ENCODE measurements around the gene TBC1D1.

Gene TBC1D1

DNA sequence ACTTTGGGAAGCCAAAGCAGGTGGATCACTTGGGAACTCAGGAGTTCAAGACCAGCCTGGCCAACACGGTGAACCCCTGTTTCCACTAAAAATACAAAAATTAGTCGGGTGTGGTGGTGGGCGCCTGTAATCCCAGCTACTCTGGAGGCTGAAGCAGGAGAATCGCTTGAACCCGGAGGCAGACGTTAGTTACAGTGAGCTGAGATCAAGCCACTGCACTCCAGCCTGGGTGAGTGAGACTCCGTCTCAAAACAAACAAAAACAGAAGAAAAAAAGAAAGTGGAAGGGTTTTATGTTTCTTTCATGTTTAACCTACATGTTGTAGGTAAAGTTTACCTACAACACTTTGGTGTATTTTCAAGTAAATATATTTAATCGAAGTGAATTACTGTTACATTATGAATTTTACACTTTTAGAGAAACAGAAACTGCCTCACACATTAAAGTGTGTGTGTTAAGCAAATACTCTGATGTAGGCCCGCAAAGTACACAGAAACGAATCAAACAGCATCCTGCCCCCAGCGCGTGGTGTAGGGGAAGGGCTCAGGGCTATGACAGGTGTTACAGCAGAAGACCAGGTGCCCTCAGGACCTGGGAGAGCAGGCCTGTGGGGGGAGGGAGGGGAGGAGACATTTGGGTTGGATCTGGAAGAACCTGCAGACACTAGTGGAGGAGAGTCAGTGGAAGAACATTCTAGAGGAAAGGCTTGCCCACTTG lies 108.3 kb downstream of the TBC1D1 start:
- Histone ChIP-seq H3K4me3 (ENCODE audit: low read length in 2 of 2) (no peak overlapping the region), H3K23ac (ENCODE audit: low read depth, low read length, poor library complexity) (no peak overlapping the region), H2AFZ (ENCODE audit: low read length) (no peak overlapping the region), H3K9ac (ENCODE audit: low read depth, low read length, poor library complexity) (no peak overlapping the region), H4K8ac (ENCODE audit: low read depth, low read length) (no peak overlapping the region), H3K27me3 (ENCODE audit: control insufficient read depth in 3 of 3, insufficient read depth in 3 of 3, low read depth in 1 of 3, low read length in 3 of 3) (no peaks in the 10 kb centered on the region), H2BK120ac (ENCODE audit: low read depth, low read length) (no peak overlapping the region), H3K27ac (replicated peaks; ENCODE audit: low read length) (no peak overlapping the region), H2AK5ac (ENCODE audit: low read depth, low read length) (no peak overlapping the region), H3K9me3 (replicated peaks in 1 of 2; ENCODE audit: control insufficient read depth in 2 of 2, insufficient read depth in 1 of 2, low read depth in 1 of 2, low read length in 2 of 2) (no peaks in the 10 kb centered on the region), H3K36me3 (replicated peaks in 1 of 2; ENCODE audit: control insufficient read depth in 2 of 2, insufficient read depth in 2 of 2, low read length in 2 of 2) (no peaks in the 10 kb centered on the region), H3K4ac (ENCODE audit: low read length) (no peak overlapping the region), H3K14ac (ENCODE audit: low read length) (no peak overlapping the region), H2BK5ac (ENCODE audit: low read length) (no peak overlapping the region), H2BK12ac (ENCODE audit: low read length) (no peak overlapping the region), H3K4me2 (ENCODE audit: insufficient read depth, low read length, poor library complexity, severe bottlenecking) (no peak overlapping the region), H3K79me1 (ENCODE audit: low read depth, low read length) (peaks cover 3% of the 10 kb centered on the region), H4K91ac (ENCODE audit: low read depth, low read length, poor library complexity) (no peak overlapping the region), H2BK15ac (ENCODE audit: low read length) (no peak overlapping the region), H3K18ac (ENCODE audit: low read length) (no peak overlapping the region), H3K4me1 (ENCODE audit: control insufficient read depth in 2 of 2, insufficient read depth in 1 of 2, low read depth in 1 of 2, low read length in 2 of 2) (peaks cover 4 to 22% of the 10 kb centered on the region in 2 donors)
- WGBS, 2 donors (ENCODE audit: extremely low coverage in 2 of 2, insufficient read length in 2 of 2, insufficient replicate concordance in 1 of 2) = no CpG with 5 or more reads among the region's 12 CpGs
- no peak for DNase-seq (ENCODE audit: low spot score)

DNA sequence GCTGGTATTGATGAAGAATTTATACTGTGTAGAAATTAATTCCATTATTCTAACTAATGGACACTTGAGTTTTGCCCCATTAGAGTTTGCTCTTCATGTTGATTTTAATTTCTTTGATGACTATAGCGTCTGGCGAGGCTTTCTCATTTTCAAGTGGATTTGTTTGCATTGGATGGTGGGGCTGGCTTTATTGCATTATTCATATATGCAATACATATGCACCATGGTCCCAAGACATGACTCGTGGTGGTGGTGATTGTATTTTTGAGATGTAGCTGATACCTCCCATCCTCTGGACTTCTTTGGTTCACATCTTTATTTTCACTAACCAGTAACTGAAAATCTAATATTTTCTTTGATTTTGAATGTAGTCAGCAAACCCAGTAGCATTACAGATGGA lies 109.1 kb downstream of the TBC1D1 start:
- no peak overlapping the region for H2BK12ac ChIP-seq (ENCODE audit: low read length)

DNA sequence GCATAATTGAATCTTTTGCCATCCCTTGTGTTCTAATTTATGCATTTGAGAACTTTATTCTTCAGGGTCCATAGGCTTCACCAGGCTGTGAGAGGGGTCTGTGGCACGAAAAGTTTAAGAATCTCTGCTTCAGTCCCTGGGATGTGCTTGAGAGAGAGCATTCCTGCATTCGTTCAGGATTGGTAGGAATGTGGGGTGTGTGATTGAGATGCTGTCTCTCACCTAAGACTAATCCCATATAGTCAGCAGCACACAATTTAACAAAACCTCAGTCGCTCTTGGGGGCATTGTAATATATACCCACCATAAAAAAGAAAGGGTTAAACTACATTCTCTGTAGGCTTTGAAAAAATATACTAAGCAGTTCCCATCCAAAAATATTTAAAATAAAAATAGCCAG lies 111.0 kb downstream of the TBC1D1 start:
- no peak overlapping the region for H4K8ac ChIP-seq (ENCODE audit: low read depth, low read length)
- peaks cover 3% of the 10 kb centered on the region for H3K79me1 ChIP-seq (ENCODE audit: low read depth, low read length)
- H3K27me3 ChIP-seq (ENCODE audit: control insufficient read depth in 3 of 3, insufficient read depth in 3 of 3, low read depth in 1 of 3, low read length in 3 of 3) = no peaks in the 10 kb centered on the region
- H3K4me2 ChIP-seq (ENCODE audit: insufficient read depth, low read length, poor library complexity, severe bottlenecking) = no peak overlapping the region
- H3K14ac ChIP-seq (ENCODE audit: low read length) = no peak overlapping the region
- no peak overlapping the region for H3K4me3 ChIP-seq (ENCODE audit: low read length in 2 of 2)
- H3K36me3 ChIP-seq (replicated peaks in 1 of 2; ENCODE audit: control insufficient read depth in 2 of 2, insufficient read depth in 2 of 2, low read length in 2 of 2) = no peaks in the 10 kb centered on the region
- H3K23ac ChIP-seq (ENCODE audit: low read depth, low read length, poor library complexity) = no peak overlapping the region
- no peak overlapping the region for H3K18ac ChIP-seq (ENCODE audit: low read length)
- DNase-seq (ENCODE audit: low spot score) = no peak
- H3K4me1 ChIP-seq (ENCODE audit: control insufficient read depth in 2 of 2, insufficient read depth in 1 of 2, low read depth in 1 of 2, low read length in 2 of 2) = peaks cover 5 to 16% of the 10 kb centered on the region in 2 donors
- no peak overlapping the region for H3K27ac ChIP-seq (replicated peaks; ENCODE audit: low read length)
- no peak overlapping the region for H3K9ac ChIP-seq (ENCODE audit: low read depth, low read length, poor library complexity)
- H2BK12ac ChIP-seq (ENCODE audit: low read length) = no peak overlapping the region
- no peak overlapping the region for H3K4ac ChIP-seq (ENCODE audit: low read length)
- H2BK15ac ChIP-seq (ENCODE audit: low read length) = no peak overlapping the region
- no peak overlapping the region for H2AK5ac ChIP-seq (ENCODE audit: low read depth, low read length)
- WGBS, 2 donors (ENCODE audit: extremely low coverage in 2 of 2, insufficient read length in 2 of 2, insufficient replicate concordance in 1 of 2) = no CpG with 5 or more reads among the region's 3 CpGs
- H2BK5ac ChIP-seq (ENCODE audit: low read length) = no peak overlapping the region
- H3K9me3 ChIP-seq (replicated peaks in 1 of 2; ENCODE audit: control insufficient read depth in 2 of 2, insufficient read depth in 1 of 2, low read depth in 1 of 2, low read length in 2 of 2) = no peaks in the 10 kb centered on the region
- no peak overlapping the region for H2AFZ ChIP-seq (ENCODE audit: low read length)
- H4K91ac ChIP-seq (ENCODE audit: low read depth, low read length, poor library complexity) = no peak overlapping the region
- H2BK120ac ChIP-seq (ENCODE audit: low read depth, low read length) = no peak overlapping the region

More for the DNA sequence above, 109.1 kb downstream of the TBC1D1 start:
- Histone ChIP-seq H4K8ac (ENCODE audit: low read depth, low read length) (no peak overlapping the region), H3K27me3 (ENCODE audit: control insufficient read depth in 3 of 3, insufficient read depth in 3 of 3, low read depth in 1 of 3, low read length in 3 of 3) (no peaks in the 10 kb centered on the region), H2BK15ac (ENCODE audit: low read length) (no peak overlapping the region), H3K23ac (ENCODE audit: low read depth, low read length, poor library complexity) (no peak overlapping the region), H3K4ac (ENCODE audit: low read length) (no peak overlapping the region), H2AFZ (ENCODE audit: low read length) (no peak overlapping the region), H3K79me1 (ENCODE audit: low read depth, low read length) (peaks cover 3% of the 10 kb centered on the region), H3K18ac (ENCODE audit: low read length) (no peak overlapping the region), H2AK5ac (ENCODE audit: low read depth, low read length) (no peak overlapping the region), H3K9me3 (replicated peaks in 1 of 2; ENCODE audit: control insufficient read depth in 2 of 2, insufficient read depth in 1 of 2, low read depth in 1 of 2, low read length in 2 of 2) (no peaks in the 10 kb centered on the region), H2BK5ac (ENCODE audit: low read length) (no peak overlapping the region), H2BK120ac (ENCODE audit: low read depth, low read length) (no peak overlapping the region), H3K4me3 (ENCODE audit: low read length in 2 of 2) (no peak overlapping the region), H3K4me2 (ENCODE audit: insufficient read depth, low read length, poor library complexity, severe bottlenecking) (no peak overlapping the region), H3K27ac (replicated peaks; ENCODE audit: low read length) (no peak overlapping the region), H3K9ac (ENCODE audit: low read depth, low read length, poor library complexity) (no peak overlapping the region), H3K14ac (ENCODE audit: low read length) (no peak overlapping the region), H3K36me3 (replicated peaks in 1 of 2; ENCODE audit: control insufficient read depth in 2 of 2, insufficient read depth in 2 of 2, low read length in 2 of 2) (no peaks in the 10 kb centered on the region), H3K4me1 (ENCODE audit: control insufficient read depth in 2 of 2, insufficient read depth in 1 of 2, low read depth in 1 of 2, low read length in 2 of 2) (peaks cover 2 to 18% of the 10 kb centered on the region in 2 donors), H4K91ac (ENCODE audit: low read depth, low read length, poor library complexity) (no peak overlapping the region)
- DNase-seq (ENCODE audit: low spot score) = no peak
- no CpG with 5 or more reads among the region's 3 CpGs for WGBS, 2 donors (ENCODE audit: extremely low coverage in 2 of 2, insufficient read length in 2 of 2, insufficient replicate concordance in 1 of 2)

DNA sequence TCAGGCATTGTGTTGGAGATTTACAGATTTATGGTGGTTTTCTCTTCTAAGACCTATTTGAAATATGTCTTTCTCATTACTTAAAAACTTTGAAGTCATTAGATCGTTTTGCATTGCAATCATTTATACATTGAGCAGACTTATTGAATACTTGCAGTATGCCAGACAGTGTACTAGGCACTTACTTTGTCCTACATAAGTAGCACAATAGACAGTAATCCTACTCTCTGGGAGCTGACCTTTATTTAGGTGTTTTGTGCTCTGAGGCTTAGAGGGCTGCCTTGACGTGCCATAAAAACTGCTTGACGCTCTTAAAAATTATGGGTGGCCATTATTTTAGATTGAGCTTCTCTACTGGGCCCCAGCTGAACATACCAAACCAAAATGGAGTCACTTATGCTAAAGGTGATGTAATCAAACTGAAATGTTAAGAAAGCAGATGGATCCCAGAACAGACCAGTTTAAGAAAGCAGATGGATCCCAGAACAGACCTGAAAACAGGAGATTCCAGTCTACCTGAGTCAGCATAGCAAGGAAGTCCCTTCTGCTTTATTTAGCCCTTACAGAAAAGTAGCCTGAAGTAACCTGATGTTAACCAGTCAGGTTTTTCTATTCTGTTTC lies 111.7 kb downstream of the TBC1D1 start:
- Histone ChIP-seq H3K9me3 (replicated peaks in 1 of 2; ENCODE audit: control insufficient read depth in 2 of 2, insufficient read depth in 1 of 2, low read depth in 1 of 2, low read length in 2 of 2) (no peaks in the 10 kb centered on the region), H3K4me3 (ENCODE audit: low read length in 2 of 2) (no peak overlapping the region), H3K27me3 (ENCODE audit: control insufficient read depth in 3 of 3, insufficient read depth in 3 of 3, low read depth in 1 of 3, low read length in 3 of 3) (no peaks in the 10 kb centered on the region), H4K8ac (ENCODE audit: low read depth, low read length) (no peak overlapping the region), H2BK12ac (ENCODE audit: low read length) (no peak overlapping the region), H3K9ac (ENCODE audit: low read depth, low read length, poor library complexity) (no peak overlapping the region), H3K4me1 (ENCODE audit: control insufficient read depth in 2 of 2, insufficient read depth in 1 of 2, low read depth in 1 of 2, low read length in 2 of 2) (peaks cover 5 to 17% of the 10 kb centered on the region in 2 donors), H3K23ac (ENCODE audit: low read depth, low read length, poor library complexity) (no peak overlapping the region), H3K79me1 (ENCODE audit: low read depth, low read length) (peaks cover 3% of the 10 kb centered on the region), H2AK5ac (ENCODE audit: low read depth, low read length) (no peak overlapping the region), H3K4ac (ENCODE audit: low read length) (no peak overlapping the region), H2BK120ac (ENCODE audit: low read depth, low read length) (no peak overlapping the region), H3K18ac (ENCODE audit: low read length) (no peak overlapping the region), H3K27ac (replicated peaks; ENCODE audit: low read length) (no peak overlapping the region), H2BK15ac (ENCODE audit: low read length) (no peak overlapping the region), H3K36me3 (replicated peaks in 1 of 2; ENCODE audit: control insufficient read depth in 2 of 2, insufficient read depth in 2 of 2, low read length in 2 of 2) (no peaks in the 10 kb centered on the region), H2AFZ (ENCODE audit: low read length) (no peak overlapping the region), H2BK5ac (ENCODE audit: low read length) (no peak overlapping the region), H4K91ac (ENCODE audit: low read depth, low read length, poor library complexity) (no peak overlapping the region), H3K14ac (ENCODE audit: low read length) (no peak overlapping the region), H3K4me2 (ENCODE audit: insufficient read depth, low read length, poor library complexity, severe bottlenecking) (no peak overlapping the region)
- DNase-seq (ENCODE audit: low spot score) = no peak
- no CpG with 5 or more reads among the region's 3 CpGs for WGBS, 2 donors (ENCODE audit: extremely low coverage in 2 of 2, insufficient read length in 2 of 2, insufficient replicate concordance in 1 of 2)

All from neuronal stem cell (in vitro differentiated cells).